Mucosa of descending colon (tissue), 3 donors: Measurements from ENCODE around the gene B4GALT2. TPM values are rescaled to one million over a fixed set of nuclear protein-coding genes. Genes with fewer than 3 reads are reported as not detected.

Experiments
- ATAC-seq: fragments of 200-7000 bp; cut with Tn5 transposase; one replicate; pipeline ENCODE4 v1.9.1; 2020; ENCODE audit warnings: mild to moderate bottlenecking, moderate library complexity
- DNase-seq, 3 donors: peaks; one replicate each; pipeline ENCODE4 v3.0.0-alpha.2; 2020
- H3K36me3 ChIP-seq: fragments of 200-600 bp; one replicate; pipeline ENCODE4 v1.8.0; 2021; ENCODE audit warnings: low read depth, mild to moderate bottlenecking
- H3K4me1 ChIP-seq: fragments of 200-600 bp; one replicate; pipeline ENCODE4 v1.8.0; 2021; ENCODE audit warnings: low read depth, mild to moderate bottlenecking
- H3K4me3 ChIP-seq: fragments of 200-600 bp; one replicate; pipeline ENCODE4 v1.8.0; 2021; ENCODE audit warnings: mild to moderate bottlenecking
- H3K9me3 ChIP-seq: fragments of 200-600 bp; one replicate; pipeline ENCODE4 v1.8.0; 2021; ENCODE audit warnings: mild to moderate bottlenecking
- intact Hi-C, 2 donors: fragments of 100-400 bp; cut with DNase I in 1 of 2; cut with micrococcal nuclease in 1 of 2; formaldehyde crosslinking; loops; one replicate each; pipeline versions ENCODE4 v1.11.0 to v1.11.1; 2022; cut with DNase I, micrococcal nuclease
- total RNA-seq, 3 donors: library from RNA; stranded (reverse); fragmentation: NEBNext Ultra II Directional in 2 of 3; extraction: Animal tissue kit (Norgen Biotek cat#: 25700) in 2 of 3; gene quantifications; one replicate each; pipeline versions ENCODE4 v1.2.1 to v1.2.4, GENCODE V29; 2021 to 2023
- TF ChIP-seq, protein P1 (sequence below): fragments of 200-600 bp; IDR thresholded peaks from one replicate; pipeline ENCODE4 v1.8.0; 2022; ENCODE audit warnings: antibody characterized with exemption, mild to moderate bottlenecking
- donor health status: DM: no; HTN: no; CAD: no; lungs with moderate emphysema.
- donor health status: DM: no; HTN: no; CAD: no.
- donor health status: DM: no; HTN: yes; CAD: no.

B4GALT2 gene
- total RNA-seq, 3 donors from 2014 or later = 20.0 to 33.6 (median 28.1) TPM

DNA sequence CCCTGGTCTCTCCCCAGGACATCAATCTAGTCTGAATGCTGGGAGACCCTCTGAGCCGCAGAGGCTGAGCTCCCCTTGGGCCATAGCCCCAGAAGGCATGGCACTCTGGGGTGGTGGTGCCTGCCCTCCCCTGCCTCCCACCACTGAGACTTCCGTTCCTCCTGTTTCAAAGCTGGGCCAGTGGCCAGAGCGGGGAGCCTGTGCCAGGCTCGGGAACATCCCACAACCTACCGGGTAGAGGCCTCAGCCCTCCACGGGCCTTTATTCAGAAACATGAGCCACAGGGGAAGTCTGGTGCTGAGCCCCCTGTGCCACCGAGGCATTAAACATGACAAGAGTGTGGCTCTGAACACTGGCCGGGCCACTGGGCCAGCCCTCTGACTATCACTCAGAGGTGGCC is 20.4 kb downstream of the B4GALT2 start:
- Histone ChIP-seq H3K9me3 (no peaks in the 10 kb centered on the region), H3K36me3 (no peaks in the 10 kb centered on the region), H3K4me3 (no peak overlapping the region), H3K4me1 (peaks cover 9% of the 10 kb centered on the region)
- TF ChIP-seq, protein P1, sequence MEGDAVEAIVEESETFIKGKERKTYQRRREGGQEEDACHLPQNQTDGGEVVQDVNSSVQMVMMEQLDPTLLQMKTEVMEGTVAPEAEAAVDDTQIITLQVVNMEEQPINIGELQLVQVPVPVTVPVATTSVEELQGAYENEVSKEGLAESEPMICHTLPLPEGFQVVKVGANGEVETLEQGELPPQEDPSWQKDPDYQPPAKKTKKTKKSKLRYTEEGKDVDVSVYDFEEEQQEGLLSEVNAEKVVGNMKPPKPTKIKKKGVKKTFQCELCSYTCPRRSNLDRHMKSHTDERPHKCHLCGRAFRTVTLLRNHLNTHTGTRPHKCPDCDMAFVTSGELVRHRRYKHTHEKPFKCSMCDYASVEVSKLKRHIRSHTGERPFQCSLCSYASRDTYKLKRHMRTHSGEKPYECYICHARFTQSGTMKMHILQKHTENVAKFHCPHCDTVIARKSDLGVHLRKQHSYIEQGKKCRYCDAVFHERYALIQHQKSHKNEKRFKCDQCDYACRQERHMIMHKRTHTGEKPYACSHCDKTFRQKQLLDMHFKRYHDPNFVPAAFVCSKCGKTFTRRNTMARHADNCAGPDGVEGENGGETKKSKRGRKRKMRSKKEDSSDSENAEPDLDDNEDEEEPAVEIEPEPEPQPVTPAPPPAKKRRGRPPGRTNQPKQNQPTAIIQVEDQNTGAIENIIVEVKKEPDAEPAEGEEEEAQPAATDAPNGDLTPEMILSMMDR = no peak
- intact Hi-C loops = no loop called here
- DNase-seq = no peak
- ATAC-seq = no peak

- Histone ChIP-seq H3K4me1 (peaks cover 9% of the 10 kb centered on the region), H3K9me3 (no peaks in the 10 kb centered on the region), H3K4me3 (no peak overlapping the region), H3K36me3 (no peaks in the 10 kb centered on the region)
- TF ChIP-seq, protein P1 = no peak
- intact Hi-C loops = no loop called here
- DNase-seq (no peak), ATAC-seq (no peak)
These were observed 21.2 kb downstream of the B4GALT2 start for GRCh38 chr1:44000122-44000665.

DNA sequence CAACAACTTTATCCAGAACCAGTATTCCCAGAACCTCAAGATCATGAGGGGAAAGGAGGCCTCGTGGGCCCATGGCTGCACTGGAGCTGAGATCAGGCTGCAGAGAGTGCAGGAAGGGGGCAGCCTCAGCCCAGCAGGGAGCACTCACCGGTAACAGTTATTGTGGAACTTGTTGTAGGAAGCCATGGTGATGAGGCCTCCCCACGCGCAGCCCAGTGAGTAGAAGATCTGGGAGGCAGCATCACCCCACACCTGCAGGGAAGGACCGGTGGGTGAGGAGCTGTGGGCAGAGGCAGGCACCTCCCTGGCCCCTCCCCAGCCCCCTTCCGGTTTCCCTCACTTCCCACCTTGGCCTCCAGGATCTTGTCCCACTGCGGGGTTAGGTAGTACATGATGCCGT is 23.2 kb downstream of the B4GALT2 start:
- TF ChIP-seq, protein P1 = no peak

GRCh38 chr1:44002606-44003157 is 23.7 kb downstream of the B4GALT2 start:
- Histone ChIP-seq H3K36me3 (no peaks in the 10 kb centered on the region), H3K4me1 (peaks cover 10% of the 10 kb centered on the region), H3K9me3 (no peaks in the 10 kb centered on the region), H3K4me3 (no peak overlapping the region)
- intact Hi-C loops = no loop called here
- ATAC-seq (no peak), DNase-seq (no peak)
- TF ChIP-seq, protein P1 = no peak

More for the DNA sequence above, 23.2 kb downstream of the B4GALT2 start:
- no peaks in the 10 kb centered on the region for H3K36me3 ChIP-seq
- peaks cover 11% of the 10 kb centered on the region for H3K4me1 ChIP-seq
- no peaks in the 10 kb centered on the region for H3K9me3 ChIP-seq
- ATAC-seq = no peak
- DNase-seq = no peak
- intact Hi-C loops = no loop called here
- H3K4me3 ChIP-seq = no peak overlapping the region

GRCh38 chr1:44008259-44008658 is 29.2 kb downstream of the B4GALT2 start:
- H3K36me3 ChIP-seq = no peaks in the 10 kb centered on the region
- intact Hi-C loops = loop anchor here in 1 of 2 donors (5.0 kb wide), 1 partner anchor 39 kb away; no protein-coding TSS in a partner anchor
- no peaks in the 10 kb centered on the region for H3K9me3 ChIP-seq
- no peak for ATAC-seq
- TF ChIP-seq, protein P1 = no peak
- H3K4me3 ChIP-seq = no peak overlapping the region
- peaks cover 22% of the 10 kb centered on the region for H3K4me1 ChIP-seq
- no peak for DNase-seq
